ENCODE data around the gene LPP.

LPP gene

GRCh38 chr3:188706176-188706575 lies 552.2 kb downstream of the LPP start:
- no peak overlapping the region for H3K27ac ChIP-seq (ENCODE audit: poor library complexity, severe bottlenecking)
- no peak for TF ChIP-seq CTCF (IDR thresholded peaks at IDR 0.05; ENCODE audit: poor library complexity, severe bottlenecking)
- no peaks in the 10 kb centered on the region for H3K36me3 ChIP-seq (ENCODE audit: low read depth)
- no peak overlapping the region for H3K4me3 ChIP-seq (ENCODE audit: severe bottlenecking)
- DNase-seq (ENCODE audit: low spot score) (no peak), ATAC-seq (ENCODE audit: low read depth) (peak; percentile 58; the same call in 1 of the 3 replicates)
- no peaks in the 10 kb centered on the region for H3K9me3 ChIP-seq (ENCODE audit: severe bottlenecking)
- H3K4me1 ChIP-seq (ENCODE audit: insufficient read depth, poor library complexity, severe bottlenecking), result peaks cover 6% of the 10 kb centered on the region
- H3K27me3 ChIP-seq (ENCODE audit: insufficient read depth, poor library complexity, severe bottlenecking), result no peaks in the 10 kb centered on the region

DNA sequence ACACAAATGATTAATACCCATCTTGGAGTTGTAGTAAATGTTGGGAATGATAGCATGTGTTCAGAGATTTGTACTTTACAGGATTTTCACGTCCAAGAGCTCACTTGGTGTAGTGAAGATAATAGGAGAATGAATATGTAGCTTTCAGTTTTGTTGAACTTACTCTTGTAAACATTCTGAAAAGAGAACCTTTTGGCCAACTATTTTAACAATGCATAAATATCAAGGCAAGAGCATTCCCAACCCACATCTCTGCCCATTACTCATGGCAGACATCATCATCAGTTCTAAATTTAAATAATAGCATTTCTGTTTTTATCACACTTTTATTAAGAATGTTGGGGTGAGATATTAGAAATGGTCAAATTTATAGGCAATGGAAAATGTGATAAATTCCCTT lies 552.6 kb downstream of the LPP start:
- Histone ChIP-seq H3K27me3 (ENCODE audit: insufficient read depth, poor library complexity, severe bottlenecking) (no peaks in the 10 kb centered on the region), H3K36me3 (ENCODE audit: low read depth) (no peaks in the 10 kb centered on the region), H3K4me3 (ENCODE audit: severe bottlenecking) (no peak overlapping the region), H3K4me1 (ENCODE audit: insufficient read depth, poor library complexity, severe bottlenecking) (peaks cover 6% of the 10 kb centered on the region), H3K27ac (ENCODE audit: poor library complexity, severe bottlenecking) (no peak overlapping the region), H3K9me3 (ENCODE audit: severe bottlenecking) (no peaks in the 10 kb centered on the region)
- no peak for ATAC-seq (ENCODE audit: low read depth)
- TF ChIP-seq CTCF (IDR thresholded peaks at IDR 0.05; ENCODE audit: poor library complexity, severe bottlenecking), result no peak
- no peak for DNase-seq (ENCODE audit: low spot score)

GRCh38 chr3:188707381-188708288 lies 553.7 kb downstream of the LPP start:
- Histone ChIP-seq H3K27me3 (ENCODE audit: insufficient read depth, poor library complexity, severe bottlenecking) (no peaks in the 10 kb centered on the region), H3K9me3 (ENCODE audit: severe bottlenecking) (no peaks in the 10 kb centered on the region), H3K4me1 (ENCODE audit: insufficient read depth, poor library complexity, severe bottlenecking) (peaks cover 6% of the 10 kb centered on the region), H3K4me3 (ENCODE audit: severe bottlenecking) (no peak overlapping the region), H3K27ac (ENCODE audit: poor library complexity, severe bottlenecking) (no peak overlapping the region), H3K36me3 (ENCODE audit: low read depth) (no peaks in the 10 kb centered on the region)
- no peak for TF ChIP-seq CTCF (IDR thresholded peaks at IDR 0.05; ENCODE audit: poor library complexity, severe bottlenecking)
- no peak for ATAC-seq (ENCODE audit: low read depth)
- no peak for DNase-seq (ENCODE audit: low spot score)

DNA sequence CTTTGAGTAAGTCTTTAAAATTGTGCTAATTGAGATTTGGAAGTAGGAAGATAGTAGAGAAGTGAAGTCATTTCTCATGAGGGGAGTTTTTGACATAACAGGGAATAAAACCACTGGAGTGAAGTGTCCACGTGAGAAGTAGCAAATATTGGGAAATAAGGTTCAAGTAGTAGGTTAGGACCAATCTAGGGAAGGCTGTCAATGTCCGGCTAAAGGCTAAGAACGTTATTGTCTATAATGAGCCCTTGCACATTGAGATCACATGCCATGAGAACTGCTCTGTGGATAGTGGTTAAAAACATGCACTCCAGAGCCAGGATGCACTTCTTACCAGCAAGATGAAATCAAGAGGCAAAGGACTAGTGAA lies 557.9 kb downstream of the LPP start:
- no peak overlapping the region for H3K4me3 ChIP-seq (ENCODE audit: severe bottlenecking)
- no peak for ATAC-seq (ENCODE audit: low read depth)
- no peaks in the 10 kb centered on the region for H3K36me3 ChIP-seq (ENCODE audit: low read depth)
- TF ChIP-seq CTCF (IDR thresholded peaks at IDR 0.05; ENCODE audit: poor library complexity, severe bottlenecking), result no peak
- no peaks in the 10 kb centered on the region for H3K9me3 ChIP-seq (ENCODE audit: severe bottlenecking)
- no peak overlapping the region for H3K27ac ChIP-seq (ENCODE audit: poor library complexity, severe bottlenecking)
- no peak for DNase-seq (ENCODE audit: low spot score)
- H3K4me1 ChIP-seq (ENCODE audit: insufficient read depth, poor library complexity, severe bottlenecking), result no peaks in the 10 kb centered on the region
- H3K27me3 ChIP-seq (ENCODE audit: insufficient read depth, poor library complexity, severe bottlenecking), result no peaks in the 10 kb centered on the region
